Astrocyte (in vitro differentiated cells and primary cell): ENCODE results near the gene RBP3. TPM values are rescaled to one million over a fixed set of nuclear protein-coding genes. Genes with fewer than 3 reads are reported as not detected.

Experiments
- DNase-seq: peaks from one replicate; pipeline ENCODE4 v3.0.0-alpha.2; 2010; ENCODE audit warnings: low read depth
- FAIRE-seq: peaks from 2 replicates; lab custom pipeline; 2011; peaks lifted over from hg19 to GRCh38; lab: Jason Lieb, UNC
- H2AFZ ChIP-seq: 2 replicates; pipeline ENCODE4 v1.6.0; 2012; ENCODE audit warnings: low read depth, low read length, inconsistent platforms
- H3K27ac ChIP-seq: 2 replicates; pipeline ENCODE4 v1.5.1; 2011; ENCODE audit warnings: low read depth, low read length, inconsistent platforms
- H3K27me3 ChIP-seq: 2 replicates; pipeline ENCODE4 v1.6.0; 2011; ENCODE audit warnings: low read length, inconsistent platforms; ENCODE audit not compliant: insufficient read depth
- H3K36me3 ChIP-seq: 2 replicates; pipeline ENCODE4 v1.5.1; 2011; ENCODE audit warnings: low read length, inconsistent platforms; ENCODE audit not compliant: insufficient read depth
- H3K4me1 ChIP-seq: 2 replicates; pipeline ENCODE4 v1.5.1; 2011; ENCODE audit warnings: low read length, inconsistent platforms; ENCODE audit not compliant: insufficient read depth
- H3K4me2 ChIP-seq: 2 replicates; pipeline ENCODE4 v1.6.0; 2012; ENCODE audit warnings: low read length, inconsistent platforms
- H3K4me3 ChIP-seq: 2 replicates; pipeline ENCODE4 v1.5.1; 2011; ENCODE audit warnings: low read depth, mild to moderate bottlenecking, low read length, inconsistent platforms; ENCODE audit not compliant: insufficient read depth
- H3K79me2 ChIP-seq: 2 replicates; pipeline ENCODE4 v1.6.0; 2012; ENCODE audit warnings: mild to moderate bottlenecking, low read length, inconsistent platforms; ENCODE audit not compliant: insufficient read depth
- H3K9ac ChIP-seq: 2 replicates; pipeline ENCODE4 v1.6.0; 2012; ENCODE audit warnings: mild to moderate bottlenecking, low read length, inconsistent platforms
- H3K9me3 ChIP-seq: 2 replicates; pipeline ENCODE4 v1.5.1; 2012; ENCODE audit warnings: low read depth, mild to moderate bottlenecking, low read length, inconsistent platforms; ENCODE audit not compliant: insufficient read depth
- H4K20me1 ChIP-seq: 2 replicates; pipeline ENCODE4 v1.6.0; 2012; ENCODE audit warnings: low read length, inconsistent platforms; ENCODE audit not compliant: insufficient read depth
- H3K27ac Mint-ChIP-seq: one replicate; pipeline ENCODE4 v1.8.0; 2021; ENCODE audit warnings: mild to moderate bottlenecking, mixed read lengths; ENCODE audit not compliant: unreplicated experiment
- H3K27me3 Mint-ChIP-seq: one replicate; pipeline ENCODE4 v1.8.0; 2021; ENCODE audit warnings: low read depth, mixed read lengths; ENCODE audit not compliant: unreplicated experiment
- H3K36me3 Mint-ChIP-seq: one replicate; pipeline ENCODE4 v1.8.0; 2021; ENCODE audit warnings: low read depth, mixed read lengths; ENCODE audit not compliant: unreplicated experiment
- H3K4me1 Mint-ChIP-seq: one replicate; pipeline ENCODE4 v1.8.0; 2021; ENCODE audit warnings: low read depth, mixed read lengths; ENCODE audit not compliant: unreplicated experiment
- H3K4me3 Mint-ChIP-seq: one replicate; pipeline ENCODE4 v1.8.0; 2021; ENCODE audit warnings: mild to moderate bottlenecking, moderate library complexity, mixed read lengths; ENCODE audit not compliant: unreplicated experiment
- H3K9me3 Mint-ChIP-seq: one replicate; pipeline ENCODE4 v1.8.0; 2021; ENCODE audit warnings: mild to moderate bottlenecking, mixed read lengths; ENCODE audit not compliant: unreplicated experiment
- EZH2 ChIP-seq: IDR thresholded peaks from 2 replicates; pipeline ENCODE4 v1.6.1; 2012; ENCODE audit warnings: mild to moderate bottlenecking, low read length, inconsistent platforms; ENCODE audit not compliant: insufficient read depth
- total RNA-seq: library from RNA; stranded (reverse); gene quantifications from 2 replicates; pipeline ENCODE4 v1.2.1, GENCODE V29; 2021
- TF ChIP-seq, protein P1 (sequence below): IDR thresholded peaks from 2 replicates; pipeline ENCODE4 v1.5.1; 2011; ENCODE audit warnings: low read depth, mild to moderate bottlenecking, inconsistent platforms, low read length, moderate library complexity; ENCODE audit not compliant: insufficient read depth

RBP3 gene
- total RNA-seq, 1 donor from 2014 or later = not detected

DNA sequence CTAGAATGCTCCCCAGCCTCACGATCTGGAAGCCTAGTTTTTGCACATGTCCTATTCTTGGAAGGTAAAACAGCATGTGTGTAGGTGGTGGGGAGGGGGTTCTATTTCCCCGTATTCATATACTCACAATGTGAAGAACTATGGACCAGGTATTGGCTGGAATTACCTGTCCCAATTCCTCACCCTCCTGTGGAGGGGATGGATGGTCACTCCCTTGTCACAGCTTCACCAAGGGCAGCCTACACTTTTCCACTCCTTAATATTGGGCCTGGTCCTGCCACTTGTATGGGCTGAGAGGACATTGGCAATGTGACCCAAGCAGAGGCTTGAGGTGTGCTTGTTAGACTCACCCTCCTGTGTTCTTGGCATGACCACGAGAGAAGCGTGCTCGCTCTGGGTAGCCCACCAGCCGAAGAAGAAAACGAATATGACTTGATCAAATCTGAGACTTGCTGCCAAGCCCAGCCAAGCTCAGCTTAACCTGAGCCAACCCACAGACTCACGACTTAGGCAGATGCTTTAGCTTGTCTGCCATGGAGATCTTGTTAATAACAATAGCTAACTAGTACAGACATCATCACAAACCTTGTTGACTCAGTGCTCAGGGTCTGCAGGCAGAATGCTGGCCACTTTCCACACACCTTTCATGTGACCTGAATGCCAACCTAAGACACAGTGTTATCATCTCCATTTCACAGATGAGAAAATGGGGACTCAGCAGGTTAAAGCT lies 18.7 kb downstream of the RBP3 start:
- no peaks in the 10 kb centered on the region for H3K4me1 Mint-ChIP-seq
- TF ChIP-seq, protein P1, sequence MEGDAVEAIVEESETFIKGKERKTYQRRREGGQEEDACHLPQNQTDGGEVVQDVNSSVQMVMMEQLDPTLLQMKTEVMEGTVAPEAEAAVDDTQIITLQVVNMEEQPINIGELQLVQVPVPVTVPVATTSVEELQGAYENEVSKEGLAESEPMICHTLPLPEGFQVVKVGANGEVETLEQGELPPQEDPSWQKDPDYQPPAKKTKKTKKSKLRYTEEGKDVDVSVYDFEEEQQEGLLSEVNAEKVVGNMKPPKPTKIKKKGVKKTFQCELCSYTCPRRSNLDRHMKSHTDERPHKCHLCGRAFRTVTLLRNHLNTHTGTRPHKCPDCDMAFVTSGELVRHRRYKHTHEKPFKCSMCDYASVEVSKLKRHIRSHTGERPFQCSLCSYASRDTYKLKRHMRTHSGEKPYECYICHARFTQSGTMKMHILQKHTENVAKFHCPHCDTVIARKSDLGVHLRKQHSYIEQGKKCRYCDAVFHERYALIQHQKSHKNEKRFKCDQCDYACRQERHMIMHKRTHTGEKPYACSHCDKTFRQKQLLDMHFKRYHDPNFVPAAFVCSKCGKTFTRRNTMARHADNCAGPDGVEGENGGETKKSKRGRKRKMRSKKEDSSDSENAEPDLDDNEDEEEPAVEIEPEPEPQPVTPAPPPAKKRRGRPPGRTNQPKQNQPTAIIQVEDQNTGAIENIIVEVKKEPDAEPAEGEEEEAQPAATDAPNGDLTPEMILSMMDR = no peak
- TF ChIP-seq EZH2 = no peak
- no peak for FAIRE-seq

DNA sequence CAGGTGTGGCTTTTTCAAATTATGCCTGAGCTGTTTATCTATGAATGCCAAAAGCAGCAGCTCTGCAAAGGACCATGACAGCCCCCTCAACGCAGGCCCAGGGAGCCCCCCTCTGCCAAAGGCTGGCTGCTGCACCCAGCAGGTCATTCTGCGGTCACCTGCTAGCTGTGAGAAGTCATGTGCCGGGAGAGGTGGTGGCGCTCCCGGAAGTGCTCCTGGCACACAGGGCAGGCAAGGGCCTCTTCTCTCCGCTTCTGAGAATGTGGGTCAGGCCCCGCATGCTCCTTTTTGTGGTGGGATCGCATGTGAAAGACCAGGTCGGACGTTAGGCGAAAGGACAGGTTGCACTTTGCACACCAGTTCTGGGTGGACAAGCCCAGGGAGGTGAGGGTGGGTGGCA lies 19.5 kb downstream of the RBP3 start:
- no peak overlapping the region for H3K4me2 ChIP-seq
- H3K4me1 ChIP-seq = no peaks in the 10 kb centered on the region
- H3K27ac ChIP-seq = no peak overlapping the region
- no peak overlapping the region for H2AFZ ChIP-seq
- no peaks in the 10 kb centered on the region for H3K36me3 ChIP-seq
- no peaks in the 10 kb centered on the region for H4K20me1 ChIP-seq
- peaks cover 5% of the 10 kb centered on the region for H3K9me3 Mint-ChIP-seq
- H3K4me1 Mint-ChIP-seq = no peaks in the 10 kb centered on the region
- H3K27me3 Mint-ChIP-seq = peaks cover 45% of the 10 kb centered on the region
- DNase-seq (no peak), FAIRE-seq (no peak)
- no peak overlapping the region for H3K4me3 ChIP-seq
- no peak overlapping the region for H3K4me3 Mint-ChIP-seq
- H3K27ac Mint-ChIP-seq = no peak overlapping the region
- no peaks in the 10 kb centered on the region for H3K9me3 ChIP-seq
- H3K36me3 Mint-ChIP-seq = peaks cover 3% of the 10 kb centered on the region
- no peaks in the 10 kb centered on the region for H3K27me3 ChIP-seq
- no peaks in the 10 kb centered on the region for H3K79me2 ChIP-seq
- TF ChIP-seq, protein P1 = no peak
- TF ChIP-seq EZH2 = no peak
- no peak overlapping the region for H3K9ac ChIP-seq

More for the DNA sequence above, 18.7 kb downstream of the RBP3 start:
- no peaks in the 10 kb centered on the region for H3K9me3 ChIP-seq
- DNase-seq = no peak
- H3K9me3 Mint-ChIP-seq = peaks cover 5% of the 10 kb centered on the region
- no peaks in the 10 kb centered on the region for H3K36me3 ChIP-seq
- H3K4me3 Mint-ChIP-seq = no peak overlapping the region
- no peak overlapping the region for H3K4me3 ChIP-seq
- no peak overlapping the region for H3K9ac ChIP-seq
- H3K36me3 Mint-ChIP-seq = peaks cover 3% of the 10 kb centered on the region
- H2AFZ ChIP-seq = no peak overlapping the region
- H3K27ac ChIP-seq = no peak overlapping the region
- H3K4me1 ChIP-seq = no peaks in the 10 kb centered on the region
- H3K27me3 ChIP-seq = no peaks in the 10 kb centered on the region
- peaks cover 43% of the 10 kb centered on the region for H3K27me3 Mint-ChIP-seq
- H3K4me2 ChIP-seq = no peak overlapping the region
- no peak overlapping the region for H3K27ac Mint-ChIP-seq
- H4K20me1 ChIP-seq = no peaks in the 10 kb centered on the region
- H3K79me2 ChIP-seq = no peaks in the 10 kb centered on the region

DNA sequence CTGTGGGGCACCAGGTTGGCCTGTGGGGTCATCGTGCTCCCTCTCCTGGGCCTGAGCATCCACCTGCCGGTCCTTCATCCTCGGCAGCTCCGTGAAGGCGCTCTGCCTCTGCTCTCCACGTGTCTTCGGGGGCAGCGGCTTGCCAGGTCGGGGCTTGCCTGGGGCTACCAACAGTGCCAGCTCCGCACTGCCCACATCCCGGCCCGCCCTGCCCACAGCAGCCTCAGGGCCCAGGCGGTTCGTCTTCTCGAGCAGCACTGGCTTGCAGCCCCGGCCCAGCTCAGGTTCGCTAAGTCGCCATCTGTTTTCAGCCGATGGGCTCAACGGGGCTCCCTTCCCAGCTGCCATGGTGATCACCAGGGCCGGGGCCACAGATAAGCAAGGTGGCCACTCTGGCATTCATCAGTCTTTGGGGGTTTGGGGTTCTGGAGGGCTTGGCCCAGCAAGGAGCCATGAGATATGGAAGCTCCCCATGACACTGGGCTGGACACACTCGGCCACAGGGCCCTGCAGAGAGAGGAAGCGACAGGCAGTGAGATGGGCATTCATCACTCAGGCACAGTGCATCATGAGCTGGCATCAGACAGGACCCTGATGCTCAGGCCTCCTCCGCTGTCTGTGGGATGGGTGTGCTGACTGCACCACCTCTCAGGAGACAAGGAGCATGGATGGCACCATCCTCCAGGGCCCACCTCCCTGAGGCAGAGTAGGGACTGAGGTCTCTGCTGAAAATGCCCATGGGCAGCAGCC lies 20.4 kb downstream of the RBP3 start:
- Histone ChIP-seq H3K4me1 (no peaks in the 10 kb centered on the region), H3K4me2 (no peak overlapping the region), H2AFZ (no peak overlapping the region), H3K4me3 (no peak overlapping the region), H3K36me3 (no peaks in the 10 kb centered on the region), H3K9me3 (no peaks in the 10 kb centered on the region), H3K27ac (no peak overlapping the region), H3K9ac (no peak overlapping the region), H3K27me3 (no peaks in the 10 kb centered on the region), H4K20me1 (no peaks in the 10 kb centered on the region), H3K79me2 (no peaks in the 10 kb centered on the region)
- peaks cover 47% of the 10 kb centered on the region for H3K27me3 Mint-ChIP-seq
- no peak overlapping the region for H3K27ac Mint-ChIP-seq
- no peak for TF ChIP-seq EZH2
- TF ChIP-seq, protein P1 = no peak
- H3K4me1 Mint-ChIP-seq = no peaks in the 10 kb centered on the region
- peaks cover 3% of the 10 kb centered on the region for H3K36me3 Mint-ChIP-seq
- H3K4me3 Mint-ChIP-seq = no peak overlapping the region
- no peak for DNase-seq
- no peak for FAIRE-seq
- peaks cover 5% of the 10 kb centered on the region for H3K9me3 Mint-ChIP-seq
